Lower leg skin (tissue), 4 donors: ENCODE data around the gene RNLS. TPM values are rescaled to one million over a fixed set of nuclear protein-coding genes. Genes with fewer than 3 reads are reported as not detected.

Experiments
- DNase-seq, 2 donors: peaks; one replicate each; pipeline ENCODE4 v3.0.0-alpha.2; 2019; ENCODE audit warnings: low spot score in 2 of 2
- H3K4me3 ChIP-seq: fragments of 200-600 bp; sonication (generic); 2 replicates; pipeline ENCODE4 v1.5.1; 2017; ENCODE audit warnings: mild to moderate bottlenecking, low read depth; ENCODE audit not compliant: poor library complexity, severe bottlenecking
- CTCF ChIP-seq, 3 donors: fragments of 450-650 bp; IDR thresholded peaks; one replicate each; pipeline ENCODE4 v1.5.1; 2016; ENCODE audit warnings: antibody characterized with exemption in 3 of 3, mild to moderate bottlenecking in 3 of 3, moderate library complexity in 2 of 3
- POLR2A ChIP-seq, 2 donors: fragments of 450-650 bp; IDR thresholded peaks; one replicate each; pipeline ENCODE4 v1.6.1; 2016 to 2017; ENCODE audit warnings: antibody characterized with exemption in 2 of 2, mild to moderate bottlenecking in 1 of 2, moderate library complexity in 1 of 2
- WGBS, 2 donors: methylation state at CpG; one replicate each; pipeline ENCODE4 v1.1.5; 2018; 5-methylcytosine and 5-hydroxymethylcytosine counted together
- intact Hi-C: fragments of 100-400 bp; cut with DNase I; formaldehyde crosslinking; loops from one replicate; pipeline ENCODE4 v1.15.0; 2023; ENCODE audit warnings: low total_unique reads
- total RNA-seq, 4 donors: library from RNA; depleted of rRNA; stranded (reverse); fragments of >200 nt; gene quantifications; one replicate each; pipeline ENCODE4 v1.1.0, GENCODE V29; 2016

Gene RNLS
- total RNA-seq, 4 donors from 2014 or later: 6.8 to 18.3 (median 10.9) TPM

GRCh38 chr10:88507404-88507803, 75.7 kb downstream of the RNLS start:
- WGBS, 2 donors: 65 to 68% methylated on average over 1 of the region's 1 CpG
- intact Hi-C loops: no loop called here
- no peak for DNase-seq
- TF ChIP-seq POLR2A (IDR thresholded peaks at IDR 0.05): no peak
- TF ChIP-seq CTCF (IDR thresholded peaks at IDR 0.05): no peak
- H3K4me3 ChIP-seq: no peak overlapping the region

GRCh38 chr10:88505680-88506215, 77.4 kb downstream of the RNLS start:
- WGBS, 2 donors: 85 to 90% methylated on average over 1 of the region's 1 CpG
- intact Hi-C loops: no loop called here

GRCh38 chr10:88505265-88505664, 77.9 kb downstream of the RNLS start:
- 93 to 97% methylated on average over 1 of the region's 1 CpG for WGBS, 2 donors
- H3K4me3 ChIP-seq: no peak overlapping the region
- TF ChIP-seq CTCF (IDR thresholded peaks at IDR 0.05): no peak
- TF ChIP-seq POLR2A (IDR thresholded peaks at IDR 0.05): no peak
- intact Hi-C loops: no loop called here
- DNase-seq: no peak

More at GRCh38 chr10:88505680-88506215, 77.4 kb downstream of the RNLS start:
- no peak for DNase-seq
- H3K4me3 ChIP-seq: no peak overlapping the region
- TF ChIP-seq POLR2A (IDR thresholded peaks at IDR 0.05) (no peak), CTCF (IDR thresholded peaks at IDR 0.05) (no peak)

GRCh38 chr10:88500656-88501055, 82.5 kb downstream of the RNLS start:
- WGBS, 2 donors: 97 to 99% methylated on average over 2 of the region's 2 CpGs
- no peak for DNase-seq
- intact Hi-C loops: no loop called here
- no peak overlapping the region for H3K4me3 ChIP-seq
- no peak for TF ChIP-seq CTCF (IDR thresholded peaks at IDR 0.05)
- no peak for TF ChIP-seq POLR2A (IDR thresholded peaks at IDR 0.05)

- intact Hi-C loops: no loop called here
Measured at GRCh38 chr10:88499569-88500470, 83.3 kb downstream of the RNLS start.

More at GRCh38 chr10:88499569-88500470, 83.3 kb downstream of the RNLS start:
- H3K4me3 ChIP-seq: no peak overlapping the region
- 87 to 88% methylated on average over 6 of the region's 6 CpGs for WGBS, 2 donors
- TF ChIP-seq CTCF (IDR thresholded peaks at IDR 0.05) (no peak), POLR2A (IDR thresholded peaks at IDR 0.05) (no peak)
- no peak for DNase-seq
